ENCODE data around the gene MIDN. TPM values are rescaled to one million over a fixed set of nuclear protein-coding genes. Genes with fewer than 3 reads are reported as not detected.

MIDN gene
- total and polyA plus RNA-seq, 8 donors: 17.0 to 118 (median 33.2) TPM

DNA sequence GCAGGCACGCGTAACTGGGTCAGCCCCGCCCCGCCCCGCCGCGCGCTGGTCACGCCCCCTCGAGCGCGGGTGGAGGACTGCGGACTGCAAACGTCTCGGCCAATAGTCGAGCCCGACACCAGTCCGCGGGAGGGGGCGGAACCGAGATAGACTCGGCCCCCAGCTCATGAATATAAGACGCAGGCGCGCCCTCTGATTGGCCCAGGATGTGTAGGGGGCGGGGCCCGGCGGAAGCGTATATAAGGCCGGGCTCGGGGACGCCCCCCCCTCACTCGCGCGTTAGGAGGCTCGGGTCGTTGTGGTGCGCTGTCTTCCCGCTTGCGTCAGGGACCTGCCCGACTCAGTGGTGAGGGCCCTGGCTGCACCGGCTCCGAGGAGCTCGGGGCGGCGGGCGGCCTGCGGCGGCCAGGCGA lies 20.7 kb downstream of the MIDN start, which contains the start of gene CIRBP:
Gene CIRBP (plus strand): TSS at position 268 of the 413 bp plus-strand sequence. CDS start 1,602 bp downstream, outside the sequence.
- Histone ChIP-seq H3K36me3 (peaks cover 34 to 37% (median 34%) of the 10 kb centered on the region in 4 donors), H3K4me1 (peaks cover 80 to 89% (median 87%) of the 10 kb centered on the region in 4 donors), H3K27me3 (no peaks in the 10 kb centered on the region), H3K9me3 (no peaks in the 10 kb centered on the region), H3K4me3 (peak within 1 kb of the TSS; percentile 62 to 88 (median 82)), H3K27ac (peak within 1 kb of the TSS; percentile 92 to 100 (median 100))
- TF ChIP-seq EP300 (IDR thresholded peaks at IDR 0.05): no peak
- peak; percentile 67 to 99 (median 99) for TF ChIP-seq POLR2AphosphoS5 (IDR thresholded peaks at IDR 0.05)
- TF ChIP-seq CTCF (IDR thresholded peaks at IDR 0.05): peak in 1 of 7 experiments; percentile 22
- TF ChIP-seq POLR2A (IDR thresholded peaks at IDR 0.05): peak in 2 of 4 donors; percentile 77 to 91
- 0 to 1% (median 0%) methylated on average over 6 to 50 of the region's 50 CpGs for WGBS, 5 donors
- intact Hi-C loops (cut with DNase I; ENCODE audit: low total_unique reads): no loop called here
- peak; percentile 100 for DNase-seq

- Histone ChIP-seq H3K27me3 (no peaks in the 10 kb centered on the region), H3K9me3 (no peaks in the 10 kb centered on the region), H3K36me3 (peaks cover 39 to 42% (median 40%) of the 10 kb centered on the region in 4 donors), H3K4me1 (peaks cover 86 to 95% (median 91%) of the 10 kb centered on the region in 4 donors), H3K4me3 (peak overlapping the region; percentile 62 to 88 (median 82)), H3K27ac (peak overlapping the region; percentile 92 to 100 (median 100))
- peak; percentile 86 to 96 for DNase-seq
- WGBS, 5 donors: 0 to 1% (median 0%) methylated on average over 21 to 64 of the region's 64 CpGs
- TF ChIP-seq POLR2A (IDR thresholded peaks at IDR 0.05) (no peak), EP300 (IDR thresholded peaks at IDR 0.05) (peak; percentile 22), POLR2AphosphoS5 (IDR thresholded peaks at IDR 0.05) (peak in 2 of 3 donors; percentile 56 to 71)
- intact Hi-C loops (cut with DNase I; ENCODE audit: low total_unique reads): no loop called here
These were observed 21.3 kb downstream of the MIDN start for GRCh38 chr19:1269478-1270212.

GRCh38 chr19:1270213-1270853 lies 21.9 kb downstream of the MIDN start:
- Histone ChIP-seq H3K27me3 (no peaks in the 10 kb centered on the region), H3K4me1 (peaks cover 88 to 94% (median 90%) of the 10 kb centered on the region in 4 donors), H3K36me3 (peaks cover 44 to 47% (median 44%) of the 10 kb centered on the region in 4 donors), H3K9me3 (no peaks in the 10 kb centered on the region), H3K4me3 (peak overlapping the region; percentile 62 to 88 (median 82)), H3K27ac (peak overlapping the region; percentile 92 to 100 (median 100))
- 9 to 16% (median 13%) methylated on average over 7 to 8 of the region's 8 CpGs for WGBS, 5 donors
- intact Hi-C loops (cut with DNase I; ENCODE audit: low total_unique reads): no loop called here
- DNase-seq: no peak
- TF ChIP-seq POLR2AphosphoS5 (IDR thresholded peaks at IDR 0.05) (no peak), POLR2A (IDR thresholded peaks at IDR 0.05) (no peak), EP300 (IDR thresholded peaks at IDR 0.05) (no peak), CTCF (IDR thresholded peaks at IDR 0.05) (no peak)

- peaks cover 44 to 47% (median 44%) of the 10 kb centered on the region in 4 donors for H3K36me3 ChIP-seq
- WGBS, 5 donors: 25 to 57% (median 40%) methylated on average over 17 to 26 of the region's 26 CpGs
- peak overlapping the region; percentile 62 to 88 (median 82) for H3K4me3 ChIP-seq
- H3K9me3 ChIP-seq: no peaks in the 10 kb centered on the region
- peaks cover 82 to 90% (median 85%) of the 10 kb centered on the region in 4 donors for H3K4me1 ChIP-seq
- H3K27me3 ChIP-seq: no peaks in the 10 kb centered on the region
- H3K27ac ChIP-seq: peak overlapping the region; percentile 42 to 100 (median 97)
- peak in 1 of 2 donors; percentile 48 for DNase-seq
- TF ChIP-seq CTCF (IDR thresholded peaks at IDR 0.05): no peak
- TF ChIP-seq POLR2A (IDR thresholded peaks at IDR 0.05): no peak
- TF ChIP-seq EP300 (IDR thresholded peaks at IDR 0.05): no peak
- no peak for TF ChIP-seq POLR2AphosphoS5 (IDR thresholded peaks at IDR 0.05)
- intact Hi-C loops (cut with DNase I; ENCODE audit: low total_unique reads): no loop called here
These were observed 22.6 kb downstream of the MIDN start for GRCh38 chr19:1270854-1271527.
